Measurements from ENCODE around the gene MED29.

MED29 gene, protein sequence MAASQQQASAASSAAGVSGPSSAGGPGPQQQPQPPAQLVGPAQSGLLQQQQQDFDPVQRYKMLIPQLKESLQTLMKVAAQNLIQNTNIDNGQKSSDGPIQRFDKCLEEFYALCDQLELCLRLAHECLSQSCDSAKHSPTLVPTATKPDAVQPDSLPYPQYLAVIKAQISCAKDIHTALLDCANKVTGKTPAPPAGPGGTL

GRCh38 chr19:39390751-39391437 lies at the start of gene MED29, which contains the start of gene PAF1:
MED29 (plus strand) TSS chr19:39391378; CDS start chr19:39391423, 45 bp downstream.
PAF1 (minus strand) TSS chr19:39391106; CDS start chr19:39390864, 242 bp downstream.
- Mint-ChIP-seq H3K27ac (peak within 1 kb of the TSS; percentile 100), H3K27me3 (no peaks in the 10 kb centered on the region), H3K9me3 (no peaks in the 10 kb centered on the region), H3K4me3 (peak within 1 kb of the TSS; percentile 92), H3K36me3 (ENCODE audit: low read depth) (peaks cover 87% of the 10 kb centered on the region), H3K4me1 (ENCODE audit: low read depth) (peaks cover 50% of the 10 kb centered on the region)
- DNase-seq: peak; percentile 92

DNA sequence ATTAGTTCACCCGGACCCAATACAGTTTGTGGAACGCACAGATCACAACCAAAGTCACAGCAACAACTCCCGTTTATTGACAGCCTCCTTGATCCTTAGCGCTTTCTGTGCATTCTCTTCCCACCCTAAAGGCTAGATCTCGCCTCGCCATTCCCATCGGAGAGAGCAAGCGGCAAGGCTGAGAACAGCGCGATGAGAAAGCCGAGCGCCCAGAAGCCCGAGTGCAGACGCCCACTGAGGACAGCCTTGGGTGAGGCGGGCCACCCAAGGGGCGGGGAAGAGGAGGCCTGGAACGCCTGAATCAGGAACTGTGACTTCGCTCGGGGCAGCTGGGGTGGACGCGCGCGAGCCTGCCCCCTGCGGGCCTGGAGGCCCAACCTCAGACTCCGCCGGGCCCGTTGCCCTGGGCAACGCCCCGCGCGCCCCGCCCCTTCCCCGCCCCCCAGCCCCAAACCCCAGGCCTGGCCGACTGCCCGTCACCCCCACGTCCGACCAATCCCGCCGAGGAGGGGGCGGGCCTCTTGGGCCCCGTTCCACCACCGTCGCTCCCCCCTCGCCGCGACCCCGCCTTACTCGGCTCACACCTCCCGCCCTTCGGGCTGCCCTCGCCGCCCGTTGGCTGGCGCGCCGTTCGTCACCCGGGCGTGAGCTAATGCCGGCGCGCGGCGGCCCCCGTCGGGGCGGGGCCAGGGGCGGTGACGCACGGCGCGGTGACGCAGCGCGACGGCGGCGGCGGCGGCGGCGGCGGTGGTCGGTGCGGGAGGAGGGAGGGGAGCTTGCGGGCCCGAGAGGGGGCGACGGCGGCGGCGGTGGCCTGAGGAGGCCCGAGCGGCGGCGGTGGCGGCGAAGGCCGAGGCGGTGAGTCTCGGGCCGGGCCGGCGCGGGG lies 49.2 kb upstream of the MED29 start, which contains the start of gene SAMD4B:
Gene SAMD4B (plus strand): TSS at position 703 of the 886 bp plus-strand sequence. CDS start 14,473 bp downstream, outside the sequence.
- Mint-ChIP-seq H3K27ac (peak within 1 kb of the TSS; percentile 95), H3K4me3 (peak within 1 kb of the TSS; percentile 94), H3K4me1 (ENCODE audit: low read depth) (peaks cover 68% of the 10 kb centered on the region), H3K36me3 (ENCODE audit: low read depth) (peaks cover 33% of the 10 kb centered on the region), H3K27me3 (no peaks in the 10 kb centered on the region), H3K9me3 (no peaks in the 10 kb centered on the region)
- DNase-seq: peak; percentile 99

DNA sequence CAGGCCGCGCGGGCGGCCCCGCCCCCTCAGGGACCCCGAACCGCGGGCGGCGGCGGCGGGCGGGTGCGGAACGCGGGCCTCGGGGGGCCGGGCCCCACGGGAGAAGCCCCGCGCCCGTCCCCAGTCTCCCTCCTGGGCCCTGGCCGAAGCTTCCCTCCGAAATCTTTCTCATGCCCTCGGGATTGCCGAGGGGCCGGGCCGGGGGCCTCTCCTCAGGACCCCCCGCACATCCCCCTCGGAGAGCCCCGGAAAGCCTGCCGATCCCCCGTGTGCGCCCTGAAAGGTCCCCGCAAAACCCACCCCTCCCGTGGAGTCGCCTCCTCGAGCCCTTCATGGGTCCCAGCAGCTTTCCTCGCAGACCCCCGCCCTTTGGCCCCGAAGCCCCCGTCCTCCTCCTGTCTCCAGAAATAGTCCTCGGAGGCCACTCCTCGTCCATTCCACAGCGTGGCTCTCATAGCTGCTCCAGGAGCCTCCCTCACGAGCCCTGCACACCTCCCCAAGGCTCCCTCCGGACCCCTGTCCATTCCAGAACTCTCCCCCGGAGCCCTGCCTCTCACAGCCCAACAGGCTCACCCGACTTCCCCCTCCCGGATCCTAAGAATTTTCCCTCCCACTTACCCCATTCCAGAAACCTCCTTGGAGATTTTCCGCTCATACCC lies 48.4 kb upstream of the MED29 start:
- Mint-ChIP-seq H3K36me3 (ENCODE audit: low read depth) (peaks cover 41% of the 10 kb centered on the region), H3K4me1 (ENCODE audit: low read depth) (peaks cover 69% of the 10 kb centered on the region), H3K9me3 (no peaks in the 10 kb centered on the region), H3K27ac (peak overlapping the region; percentile 86), H3K27me3 (no peaks in the 10 kb centered on the region), H3K4me3 (peak overlapping the region; percentile 84)
- DNase-seq: no peak

- Mint-ChIP-seq H3K4me1 (ENCODE audit: low read depth) (peaks cover 70% of the 10 kb centered on the region), H3K27ac (peak overlapping the region; percentile 18), H3K4me3 (no peak overlapping the region), H3K27me3 (no peaks in the 10 kb centered on the region), H3K36me3 (ENCODE audit: low read depth) (peaks cover 64% of the 10 kb centered on the region), H3K9me3 (no peaks in the 10 kb centered on the region)
- no peak for DNase-seq
These were observed 45.2 kb upstream of the MED29 start for GRCh38 chr19:39345956-39346355.

- Mint-ChIP-seq H3K4me1 (ENCODE audit: low read depth) (peaks cover 81% of the 10 kb centered on the region), H3K27me3 (no peaks in the 10 kb centered on the region), H3K9me3 (no peaks in the 10 kb centered on the region), H3K4me3 (no peak overlapping the region), H3K36me3 (ENCODE audit: low read depth) (peaks cover 75% of the 10 kb centered on the region), H3K27ac (peak overlapping the region; percentile 71)
- no peak for DNase-seq
These were observed 43.6 kb upstream of the MED29 start for GRCh38 chr19:39347332-39348164.

- Mint-ChIP-seq H3K9me3 (no peaks in the 10 kb centered on the region), H3K4me1 (ENCODE audit: low read depth) (peaks cover 68% of the 10 kb centered on the region), H3K4me3 (no peak overlapping the region), H3K27ac (peak overlapping the region; percentile 71), H3K27me3 (no peaks in the 10 kb centered on the region), H3K36me3 (ENCODE audit: low read depth) (peaks cover 75% of the 10 kb centered on the region)
- DNase-seq: no peak
These were observed 41.9 kb upstream of the MED29 start for GRCh38 chr19:39349326-39349725.

DNA sequence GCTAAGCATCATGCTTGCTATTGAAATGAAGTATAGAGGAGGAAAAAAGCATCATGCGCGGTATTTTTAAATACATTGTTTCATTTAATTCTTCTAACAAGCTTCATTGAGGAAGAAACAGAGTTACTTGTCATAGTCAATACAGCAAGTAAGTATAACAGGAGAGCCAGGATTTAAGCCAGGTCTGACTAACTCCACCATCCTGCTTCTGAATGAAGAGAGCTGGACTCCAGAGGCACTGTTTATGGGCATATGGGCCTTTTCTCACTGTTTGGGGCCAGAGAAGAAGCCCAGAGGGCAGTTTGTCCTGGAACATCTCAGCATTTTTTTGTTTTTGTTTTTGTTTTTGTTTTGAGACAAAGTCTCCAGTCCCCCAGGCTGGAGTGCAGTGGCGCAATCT lies 41.0 kb upstream of the MED29 start:
- Mint-ChIP-seq H3K27me3 (no peaks in the 10 kb centered on the region), H3K4me1 (ENCODE audit: low read depth) (peaks cover 60% of the 10 kb centered on the region), H3K4me3 (no peak overlapping the region), H3K9me3 (no peaks in the 10 kb centered on the region), H3K36me3 (ENCODE audit: low read depth) (peaks cover 76% of the 10 kb centered on the region), H3K27ac (no peak overlapping the region)
- DNase-seq: no peak

GRCh38 chr19:39351537-39352064 lies 39.6 kb upstream of the MED29 start:
- peak overlapping the region; percentile 91 for H3K27ac Mint-ChIP-seq
- H3K9me3 Mint-ChIP-seq: no peaks in the 10 kb centered on the region
- H3K4me3 Mint-ChIP-seq: peak overlapping the region; percentile 26
- peaks cover 81% of the 10 kb centered on the region for H3K36me3 Mint-ChIP-seq (ENCODE audit: low read depth)
- peaks cover 45% of the 10 kb centered on the region for H3K4me1 Mint-ChIP-seq (ENCODE audit: low read depth)
- no peak for DNase-seq
- no peaks in the 10 kb centered on the region for H3K27me3 Mint-ChIP-seq

- no peak for DNase-seq
- H3K4me3 Mint-ChIP-seq: no peak overlapping the region
- no peaks in the 10 kb centered on the region for H3K9me3 Mint-ChIP-seq
- no peaks in the 10 kb centered on the region for H3K27me3 Mint-ChIP-seq
- H3K27ac Mint-ChIP-seq: peak overlapping the region; percentile 91
- peaks cover 36% of the 10 kb centered on the region for H3K4me1 Mint-ChIP-seq (ENCODE audit: low read depth)
- H3K36me3 Mint-ChIP-seq (ENCODE audit: low read depth): peaks cover 83% of the 10 kb centered on the region
These were observed 38.6 kb upstream of the MED29 start for GRCh38 chr19:39352381-39353255.

DNA sequence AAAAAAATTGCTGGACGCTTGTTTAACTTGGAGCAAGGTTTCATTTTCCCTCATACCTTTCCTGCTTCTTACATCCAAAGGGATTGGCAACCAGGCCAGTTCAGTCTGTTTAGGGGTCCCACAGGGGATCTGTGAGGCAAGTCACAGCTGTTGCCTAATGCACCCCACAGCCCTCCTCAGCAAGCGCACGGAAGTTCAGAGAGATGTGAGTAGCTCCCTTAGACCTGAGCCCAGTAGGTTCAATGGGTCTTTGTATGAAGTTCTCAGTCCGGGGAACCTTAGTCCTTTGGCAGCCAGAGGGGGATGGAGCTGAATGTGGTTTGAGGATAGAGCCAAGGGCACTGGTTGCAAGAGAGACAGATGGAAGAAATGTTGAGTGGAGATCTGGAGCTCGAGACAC lies 35.9 kb upstream of the MED29 start:
- peaks cover 16% of the 10 kb centered on the region for H3K4me1 Mint-ChIP-seq (ENCODE audit: low read depth)
- no peaks in the 10 kb centered on the region for H3K27me3 Mint-ChIP-seq
- peaks cover 84% of the 10 kb centered on the region for H3K36me3 Mint-ChIP-seq (ENCODE audit: low read depth)
- peak overlapping the region; percentile 41 for H3K27ac Mint-ChIP-seq
- H3K9me3 Mint-ChIP-seq: no peaks in the 10 kb centered on the region
- H3K4me3 Mint-ChIP-seq: no peak overlapping the region
- no peak for DNase-seq

DNA sequence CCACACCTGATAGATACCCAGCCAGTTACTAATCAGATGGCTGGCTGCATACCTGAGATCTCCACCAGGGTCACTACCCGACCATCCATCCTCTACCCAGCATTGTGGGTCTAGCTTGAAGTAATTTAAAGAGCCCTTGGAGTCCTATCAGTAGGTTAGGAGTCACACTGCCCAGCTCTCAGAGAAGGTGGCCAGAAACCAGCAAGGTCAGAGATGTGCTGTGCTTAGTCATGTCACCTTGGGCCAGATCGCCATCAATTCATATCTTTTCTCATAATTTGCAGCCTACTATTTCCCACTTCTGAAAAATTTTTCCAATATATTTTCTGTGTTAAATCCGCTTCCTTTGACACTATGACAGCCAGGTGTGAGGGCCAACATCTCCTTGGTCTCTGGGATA lies 35.1 kb upstream of the MED29 start:
- H3K36me3 Mint-ChIP-seq (ENCODE audit: low read depth): peaks cover 91% of the 10 kb centered on the region
- H3K27me3 Mint-ChIP-seq: no peaks in the 10 kb centered on the region
- no peaks in the 10 kb centered on the region for H3K9me3 Mint-ChIP-seq
- no peak for DNase-seq
- peak overlapping the region; percentile 46 for H3K27ac Mint-ChIP-seq
- H3K4me3 Mint-ChIP-seq: no peak overlapping the region
- H3K4me1 Mint-ChIP-seq (ENCODE audit: low read depth): peaks cover 14% of the 10 kb centered on the region

GRCh38 chr19:39356647-39357046 lies 34.5 kb upstream of the MED29 start:
- peak overlapping the region; percentile 46 for H3K27ac Mint-ChIP-seq
- H3K9me3 Mint-ChIP-seq: no peaks in the 10 kb centered on the region
- no peak overlapping the region for H3K4me3 Mint-ChIP-seq
- H3K4me1 Mint-ChIP-seq (ENCODE audit: low read depth): peaks cover 8% of the 10 kb centered on the region
- H3K27me3 Mint-ChIP-seq: no peaks in the 10 kb centered on the region
- peaks cover 90% of the 10 kb centered on the region for H3K36me3 Mint-ChIP-seq (ENCODE audit: low read depth)
- no peak for DNase-seq

Data from activated T-cell treated with anti-CD3 and anti-CD28 coated beads, Interleukin-2, amount 50 U/mL, for 24 hours (primary cell).